Thyroid gland (tissue), 4 donors: ENCODE data around the gene RARB.

ENCODE experiments used
- POLR2A ChIP-seq, 2 donors: fragments of 450-650 bp; IDR thresholded peaks; one replicate each; pipeline ENCODE4 v1.6.1; 2017; ENCODE audit warnings: antibody characterized with exemption in 2 of 2, mild to moderate bottlenecking in 2 of 2, moderate library complexity in 1 of 2
- TF ChIP-seq, protein P1 (sequence below), 6 experiments: fragments of 200-600 bp in 3 of 6; fragments of 450-650 bp in 3 of 6; sonication (generic) in 3 of 6; IDR thresholded peaks; one replicate each; pipeline ENCODE4 v1.5.1; 2016 to 2019; ENCODE audit warnings: antibody characterized with exemption in 6 of 6, mild to moderate bottlenecking in 2 of 6, inconsistent platforms in 1 of 6, moderate library complexity in 1 of 6

GRCh38 chr3:25592510-25592968, 164.5 kb downstream of the RARB start:
- TF ChIP-seq, protein P1, sequence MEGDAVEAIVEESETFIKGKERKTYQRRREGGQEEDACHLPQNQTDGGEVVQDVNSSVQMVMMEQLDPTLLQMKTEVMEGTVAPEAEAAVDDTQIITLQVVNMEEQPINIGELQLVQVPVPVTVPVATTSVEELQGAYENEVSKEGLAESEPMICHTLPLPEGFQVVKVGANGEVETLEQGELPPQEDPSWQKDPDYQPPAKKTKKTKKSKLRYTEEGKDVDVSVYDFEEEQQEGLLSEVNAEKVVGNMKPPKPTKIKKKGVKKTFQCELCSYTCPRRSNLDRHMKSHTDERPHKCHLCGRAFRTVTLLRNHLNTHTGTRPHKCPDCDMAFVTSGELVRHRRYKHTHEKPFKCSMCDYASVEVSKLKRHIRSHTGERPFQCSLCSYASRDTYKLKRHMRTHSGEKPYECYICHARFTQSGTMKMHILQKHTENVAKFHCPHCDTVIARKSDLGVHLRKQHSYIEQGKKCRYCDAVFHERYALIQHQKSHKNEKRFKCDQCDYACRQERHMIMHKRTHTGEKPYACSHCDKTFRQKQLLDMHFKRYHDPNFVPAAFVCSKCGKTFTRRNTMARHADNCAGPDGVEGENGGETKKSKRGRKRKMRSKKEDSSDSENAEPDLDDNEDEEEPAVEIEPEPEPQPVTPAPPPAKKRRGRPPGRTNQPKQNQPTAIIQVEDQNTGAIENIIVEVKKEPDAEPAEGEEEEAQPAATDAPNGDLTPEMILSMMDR (IDR thresholded peaks at IDR 0.05), result peak in 4 of 6 experiments; percentile 31 to 57 (median 50)
- TF ChIP-seq POLR2A (IDR thresholded peaks at IDR 0.05), result no peak
